ENCODE measurements around the gene NTRK3. TPM values are rescaled to one million over a fixed set of nuclear protein-coding genes. Genes with fewer than 3 reads are reported as not detected.

Gene NTRK3
- total and polyA plus RNA-seq, 2 of the 8 experiments (the other 6 are each of a cell fraction or from before 2014, with no cell fraction given): 4.5 to 6.8 TPM

DNA sequence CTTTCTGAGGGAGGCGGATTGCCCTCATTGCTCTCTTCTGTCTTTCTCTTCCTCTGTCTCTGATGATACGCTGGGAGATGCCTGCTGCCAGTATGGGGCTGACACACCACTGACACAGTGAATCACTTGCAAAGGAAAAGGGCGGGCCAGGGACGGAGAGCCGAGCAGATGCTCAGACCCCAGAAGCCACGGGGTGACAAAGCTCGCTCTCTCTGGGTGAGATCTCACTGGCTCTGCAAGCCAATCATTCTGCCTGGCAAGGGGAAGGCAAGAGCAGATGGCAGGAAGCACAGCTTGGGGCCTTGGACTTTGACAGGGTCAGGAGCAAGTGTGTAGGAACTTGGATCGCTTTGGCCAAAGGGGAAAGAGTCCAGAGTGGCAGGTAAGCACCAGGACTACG, 198.7 kb downstream of the NTRK3 start:
- Histone ChIP-seq H3K27ac (ENCODE audit: low read depth, low read length) (no peak overlapping the region), H4K5ac (ENCODE audit: insufficient read length, low read depth, low read length) (no peak overlapping the region), H2BK5ac (ENCODE audit: low read depth, low read length) (no peak overlapping the region), H3K9ac (replicated peaks in 1 of 4; ENCODE audit: extremely low read depth in 1 of 4, low read depth in 3 of 4, low read length in 3 of 4) (no peak overlapping the region), H2AFZ (ENCODE audit: low read length) (no peak overlapping the region), H3K27me3 (replicated peaks in 1 of 4; ENCODE audit: control insufficient read depth in 3 of 4, extremely low read depth in 1 of 4, insufficient read depth in 3 of 4, low read length in 3 of 4) (no peaks in the 10 kb centered on the region), H4K20me1 (replicated peaks in 1 of 2; ENCODE audit: control insufficient read depth in 1 of 2, insufficient read depth in 2 of 2, low read length in 2 of 2) (no peaks in the 10 kb centered on the region), H3K23ac (ENCODE audit: insufficient read length) (no peak overlapping the region), H3K79me1 (ENCODE audit: low read depth, low read length) (no peaks in the 10 kb centered on the region), H3K23me2 (ENCODE audit: low read depth, low read length) (no peaks in the 10 kb centered on the region), H3K4me1 (replicated peaks in 1 of 4; ENCODE audit: control insufficient read depth in 3 of 4, insufficient read depth in 4 of 4, low read length in 3 of 4) (no peaks in the 10 kb centered on the region), H2AK5ac (ENCODE audit: low read depth, low read length) (no peak overlapping the region), H4K91ac (replicated peaks; ENCODE audit: insufficient read length, low read length) (no peak overlapping the region), H3K79me2 (ENCODE audit: control insufficient read depth in 1 of 2, insufficient read depth in 2 of 2, low read length in 2 of 2) (no peaks in the 10 kb centered on the region), H2BK12ac (ENCODE audit: low read depth, low read length) (no peak overlapping the region), H2BK15ac (ENCODE audit: low read length) (no peak overlapping the region), H3K9me3 (ENCODE audit: insufficient read depth in 2 of 2, low read depth in 1 of 2, low read length in 1 of 2) (no peaks in the 10 kb centered on the region), H3K4me2 (ENCODE audit: insufficient read depth in 1 of 2, low read depth in 2 of 2, low read length in 2 of 2) (no peak overlapping the region), H2BK20ac (ENCODE audit: low read length) (peak overlapping the region; percentile 16; the same call in 1 of the 2 replicates), H3K4ac (replicated peaks; ENCODE audit: insufficient read length, low read depth, low read length) (no peak overlapping the region), H3K18ac (ENCODE audit: extremely low read depth, low read length) (no peak overlapping the region), H2BK120ac (replicated peaks; ENCODE audit: low read depth, low read length) (no peak overlapping the region), H3K4me3 (ENCODE audit: extremely low read depth in 1 of 4, insufficient read depth in 2 of 4, low read depth in 3 of 4, low read length in 4 of 4) (no peak overlapping the region), H4K8ac (ENCODE audit: extremely low read depth, insufficient read depth, low read length) (no peak overlapping the region), H3K56ac (replicated peaks; ENCODE audit: insufficient read length, low read depth, low read length) (no peak overlapping the region), H3K14ac (ENCODE audit: insufficient read length) (no peak overlapping the region), H3K36me3 (ENCODE audit: control insufficient read depth in 2 of 4, insufficient read depth in 4 of 4, low read length in 3 of 4) (no peaks in the 10 kb centered on the region)
- DNase-seq (ENCODE audit: low read depth in 1 of 2, low spot score in 2 of 2): no peak
- no peak for FAIRE-seq
- 94% methylated on average over 6 of the region's 9 CpGs; no CpG with 5 or more reads in 1 of the 2 experiments for WGBS, 2 experiments (ENCODE audit: extremely low coverage in 1 of 2, insufficient coverage in 1 of 2, insufficient read length in 1 of 2, insufficient replicate concordance in 2 of 2, low coverage in 1 of 2, low lambda C conversion rate in 2 of 2, missing lambda C conversion rate in 1 of 2)
- ChIA-PET CTCF (ENCODE audit: partially characterized antibody) (no interaction called here), POLR2A (ENCODE audit: partially characterized antibody) (no interaction called here)
- TF ChIP-seq RNF2 (IDR thresholded peaks at IDR 0.05; ENCODE audit: borderline replicate concordance, low read depth, low read length, missing control alignments, poor library complexity, severe bottlenecking) (no peak), EZH2 (IDR thresholded peaks at IDR 0.05; ENCODE audit: low read depth, low read length, severe bottlenecking) (no peak), RAD21 (IDR thresholded peaks at IDR 0.05 in 1 of 2, conservative IDR thresholded peaks at IDR 0.05 in 1 of 2; ENCODE audit: low read depth in 2 of 2, low read length in 2 of 2) (no peak), BACH1 (IDR thresholded peaks at IDR 0.05; ENCODE audit: low read length) (no peak), CREB1 (IDR thresholded peaks at IDR 0.05) (no peak), CHD1 (IDR thresholded peaks at IDR 0.05; ENCODE audit: low read depth, low read length) (no peak), EGR1 (IDR thresholded peaks at IDR 0.05; ENCODE audit: borderline replicate concordance, low read depth, low read length) (no peak), CTBP2 (IDR thresholded peaks at IDR 0.05; ENCODE audit: borderline replicate concordance, insufficient read depth, insufficient read length, low read length) (no peak), FOSL1 (IDR thresholded peaks at IDR 0.05; ENCODE audit: insufficient read depth, low read depth, low read length) (no peak), YY1 (IDR thresholded peaks at IDR 0.05; ENCODE audit: low read depth, low read length) (no peak)
- TF ChIP-seq, protein P1, sequence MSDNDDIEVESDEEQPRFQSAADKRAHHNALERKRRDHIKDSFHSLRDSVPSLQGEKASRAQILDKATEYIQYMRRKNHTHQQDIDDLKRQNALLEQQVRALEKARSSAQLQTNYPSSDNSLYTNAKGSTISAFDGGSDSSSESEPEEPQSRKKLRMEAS (IDR thresholded peaks at IDR 0.05): no peak
